Heart right ventricle (tissue), 16 donors: ENCODE measurements around the gene SDSL. TPM values are rescaled to one million over a fixed set of nuclear protein-coding genes. Genes with fewer than 3 reads are reported as not detected.

Experiments
- ATAC-seq, 8 donors: fragments of 200-7000 bp; cut with Tn5 transposase; one replicate each; pipeline ENCODE4 v1.9.1; 2020; ENCODE audit warnings: mild to moderate bottlenecking in 8 of 8, moderate library complexity in 8 of 8, moderate number of reproducible peaks in 1 of 8
- DNase-seq, 2 donors: peaks; one replicate each; pipeline ENCODE4 v3.0.0-alpha.2; 2020
- H3K27ac ChIP-seq, 10 donors: fragments of 200-600 bp; sonication (generic) in 2 of 10; one replicate each; pipeline versions ENCODE4 v1.5.0 to v1.8.0; 2020 to 2022; ENCODE audit warnings: mild to moderate bottlenecking in 3 of 10
- H3K27me3 ChIP-seq, 7 donors: fragments of 200-600 bp; one replicate each; pipeline ENCODE4 v1.8.0; 2021 to 2022; ENCODE audit warnings: mild to moderate bottlenecking in 2 of 7
- H3K36me3 ChIP-seq, 9 donors: fragments of 200-600 bp; sonication (generic) in 1 of 9; one replicate each; pipeline versions ENCODE4 v1.5.0 to v1.8.0; 2020 to 2022; ENCODE audit warnings: mild to moderate bottlenecking in 2 of 9
- H3K4me1 ChIP-seq, 9 donors: fragments of 200-600 bp; sonication (generic) in 1 of 9; one replicate each; pipeline versions ENCODE4 v1.5.0 to v1.8.0; 2020 to 2022; ENCODE audit warnings: mild to moderate bottlenecking in 4 of 9
- H3K4me3 ChIP-seq, 10 donors: fragments of 200-600 bp; sonication (generic) in 2 of 10; one replicate each; pipeline versions ENCODE4 v1.5.0 to v1.8.0; 2020 to 2022; ENCODE audit warnings: mild to moderate bottlenecking in 7 of 10, moderate library complexity in 2 of 10
- H3K9me3 ChIP-seq, 11 donors: fragments of 200-600 bp in 10 of 11; sonication (generic) in 2 of 11; one replicate each; pipeline versions ENCODE4 v1.5.0 to v1.8.0; 2013 to 2022; ENCODE audit warnings: mild to moderate bottlenecking in 2 of 11, control low read depth in 1 of 11, moderate library complexity in 1 of 11
- WGBS, 2 donors: extraction: QIAGEN DNeasy Blood & Tissue Kit; methylation state at CpG; one replicate each; pipeline ENCODE4 v1.1.7; 2013; ENCODE audit warnings: inconsistent platforms in 1 of 2; 5-methylcytosine and 5-hydroxymethylcytosine counted together
- intact Hi-C, 10 donors: fragments of 100-400 bp; cut with DNase I; formaldehyde crosslinking; loops; one replicate each; pipeline versions ENCODE4 v1.11.1 to v1.14.2; 2022
- long read RNA-seq, 3 donors: library from polyadenylated mRNA; unstranded; transcript quantifications; one replicate each; pipeline ENCODE4 v2.0.0, GENCODE V29; 2020 to 2021
- polyA plus RNA-seq, 2 donors: library from polyadenylated mRNA; stranded (reverse); fragments of 200-250 nt; gene quantifications; one replicate each; pipeline ENCODE4 v1.2.3, GENCODE V29; 2013
- total RNA-seq, 10 donors: library from RNA; stranded (reverse); fragmentation: NEBNext Ultra II Directional in 3 of 10; extraction: Animal tissue kit (Norgen Biotek cat#: 25700) in 3 of 10; gene quantifications; one replicate each; pipeline versions ENCODE4 v1.2.1 to v1.2.4, GENCODE V29; 2021 to 2023
- TF ChIP-seq, protein P1 (sequence below), 9 donors: fragments of 200-600 bp; sonication (generic) in 2 of 9; IDR thresholded peaks; one replicate each; pipeline versions ENCODE4 v1.5.0 to v1.8.0; 2021 to 2022; ENCODE audit warnings: antibody characterized with exemption in 9 of 9, mild to moderate bottlenecking in 5 of 9, moderate library complexity in 1 of 9
- donor health status: Arrhythmogenic right ventricular cardiomyopathy.
- donor health status: ischemic (EF 13 %, LVEDD 7.1; RV severe dilation, severe dysfunction).
- donor health status: healthy with polysubstance abuse.
- donor health status: DM: no; HTN: yes; CAD: no.
- donor health status: DM: no; HTN: no; CAD: no.
- donor health status: ischemic (EF 25% LVEDD 6.9; RV normal size, moderate dysfunction).
- donor health status: ischemic (EF 25% LVEDD 5.7; RV mildly dilated, moderate dysfunction).
- donor health status: healthy.
- donor health status: DM: yes; HTN: yes; CAD: no.
- donor health status: Ischemic cardiomyopathy.
- donor health status: ischemic (EF 35%, LVEDD 5.7; RV mildly dilated, moderate dysfunction).
- donor health status: nonischemic (EF 11% LVEDD 7.7; RV severe dilation, severe dysfunction).
- donor health status: DM: yes; HTN: yes; CAD: no.
- donor health status: PGD.
- donor health status: ischemic (EF 29% LVEDD 5.4; RV normal size, mild dysfunction).
- donor health status: nonischemic (EF 23%, LVEDD 6.1; RV moderate dilation, normal function).

SDSL gene, protein sequence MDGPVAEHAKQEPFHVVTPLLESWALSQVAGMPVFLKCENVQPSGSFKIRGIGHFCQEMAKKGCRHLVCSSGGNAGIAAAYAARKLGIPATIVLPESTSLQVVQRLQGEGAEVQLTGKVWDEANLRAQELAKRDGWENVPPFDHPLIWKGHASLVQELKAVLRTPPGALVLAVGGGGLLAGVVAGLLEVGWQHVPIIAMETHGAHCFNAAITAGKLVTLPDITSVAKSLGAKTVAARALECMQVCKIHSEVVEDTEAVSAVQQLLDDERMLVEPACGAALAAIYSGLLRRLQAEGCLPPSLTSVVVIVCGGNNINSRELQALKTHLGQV
- 10 to 100 TPM in 7 of 10 donors, 1 to 10 TPM in 3; 4.0 to 23.4 (median 15.3) TPM for total RNA-seq
- 1 to 10 TPM; 2.0 to 3.3 TPM for polyA plus RNA-seq
- long read RNA-seq, donor 1, transcript SDSL-202 (8 exons, 1,449 nt) = major isoform, 5 of 7 reads
- long read RNA-seq, donor 1, partial matches to known transcripts = 1 of 7 reads
- long read RNA-seq, donor 1, other reads (novel, unspliced or antisense) = 1 of 7 reads
- long read RNA-seq, donor 2, transcript SDSL-202 (8 exons, 1,449 nt) = major isoform, 5 of 6 reads
- long read RNA-seq, donor 2, partial matches to known transcripts = 0 of 6 reads
- long read RNA-seq, donor 2, other reads (novel, unspliced or antisense) = 1 of 6 reads
- long read RNA-seq, donor 3, transcript SDSL-202 (8 exons, 1,449 nt) = major isoform, 14 of 17 reads
- long read RNA-seq, donor 3, partial matches to known transcripts = 0 of 17 reads
- long read RNA-seq, donor 3, other reads (novel, unspliced or antisense) = 3 of 17 reads

DNA sequence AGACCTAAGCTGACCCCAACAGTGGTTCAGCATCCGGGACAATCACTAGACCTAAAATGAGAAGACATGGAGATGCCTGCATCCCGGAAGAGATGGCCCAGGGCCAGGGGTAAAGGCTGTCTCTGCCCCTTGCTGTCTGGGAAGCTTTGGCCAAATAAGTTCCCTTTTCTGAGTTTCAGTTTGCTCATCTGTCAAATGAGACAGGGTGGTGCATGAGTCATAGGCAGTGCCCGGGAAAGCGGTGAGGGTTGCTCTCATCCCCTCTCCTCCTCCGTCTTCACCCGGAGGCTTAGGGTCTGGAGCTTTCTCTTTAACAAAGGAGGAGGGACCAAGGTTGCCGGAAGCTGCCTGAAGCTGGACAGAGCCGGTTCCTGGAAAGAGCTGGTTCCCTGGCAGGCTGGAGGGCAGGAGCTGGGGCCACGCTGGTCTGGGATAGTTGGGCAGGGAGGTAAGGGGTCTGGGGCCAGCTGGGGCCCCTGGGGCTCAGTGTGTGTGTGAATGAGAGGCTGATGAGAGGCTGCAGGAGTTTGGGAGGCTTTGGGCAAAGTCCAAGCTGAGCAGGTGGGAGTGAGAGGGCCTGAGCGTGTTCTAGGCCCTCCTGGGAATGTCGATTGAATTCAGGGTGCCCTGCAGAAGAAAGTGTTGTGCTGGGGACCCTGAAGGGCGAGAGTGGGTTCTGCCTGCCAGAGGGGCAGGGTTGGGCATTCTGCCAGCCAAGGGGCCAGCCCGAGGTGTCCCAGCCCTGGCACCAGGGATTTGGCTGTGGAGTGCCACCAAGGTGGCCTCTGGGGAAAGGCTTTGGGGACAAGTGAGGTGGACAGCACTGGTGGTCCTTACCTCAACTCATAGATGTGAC lies at the start of gene SDSL:
Gene SDSL, plus strand, starts transcription at position 351 of the 856 bp plus-strand sequence. CDS start 5,603 bp downstream, outside the sequence.
- intact Hi-C loops = loop anchor here in 8 of 10 donors (2.0 to 10.0 kb wide), 5 partner anchors 107 to 227 kb away; no protein-coding TSS in a partner anchor
- 8 to 9% methylated on average over 13 of the region's 13 CpGs for WGBS, 2 donors
- peak within 1 kb of the TSS in 6 of 10 donors; percentile 73 to 93 (median 80) for H3K27ac ChIP-seq

DNA sequence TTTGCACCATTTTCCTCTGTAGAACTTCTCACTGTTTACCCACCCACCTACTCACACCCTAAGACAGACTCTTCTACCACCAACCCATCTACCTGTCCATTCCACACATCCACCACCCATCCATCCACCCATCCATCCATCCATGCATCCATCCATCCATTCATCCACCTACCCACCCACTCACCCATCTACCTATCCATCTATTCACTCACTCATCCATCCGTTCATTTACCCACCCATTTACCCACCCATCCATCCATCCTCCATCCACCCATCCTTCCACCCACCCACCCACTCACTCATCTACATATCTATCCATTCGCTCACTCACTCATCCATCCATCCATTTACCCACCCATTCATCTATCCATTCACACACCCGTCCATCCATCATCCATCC lies 48.7 kb upstream of the SDSL start:
- Histone ChIP-seq H3K27ac (no peak overlapping the region), H3K4me3 (no peak overlapping the region), H3K9me3 (peaks cover 0 to 8% (median 0%) of the 10 kb centered on the region in 11 donors), H3K4me1 (peaks cover 0 to under 1% (median 0%) of the 10 kb centered on the region in 9 donors), H3K27me3 (no peaks in the 10 kb centered on the region), H3K36me3 (peaks cover 0 to 85% (median 40%) of the 10 kb centered on the region in 9 donors)
- WGBS, 2 donors = 98 to 100% methylated on average over 3 of the region's 3 CpGs
- intact Hi-C loops = no loop called here
- ATAC-seq (no peak), DNase-seq (no peak)
- TF ChIP-seq, protein P1, sequence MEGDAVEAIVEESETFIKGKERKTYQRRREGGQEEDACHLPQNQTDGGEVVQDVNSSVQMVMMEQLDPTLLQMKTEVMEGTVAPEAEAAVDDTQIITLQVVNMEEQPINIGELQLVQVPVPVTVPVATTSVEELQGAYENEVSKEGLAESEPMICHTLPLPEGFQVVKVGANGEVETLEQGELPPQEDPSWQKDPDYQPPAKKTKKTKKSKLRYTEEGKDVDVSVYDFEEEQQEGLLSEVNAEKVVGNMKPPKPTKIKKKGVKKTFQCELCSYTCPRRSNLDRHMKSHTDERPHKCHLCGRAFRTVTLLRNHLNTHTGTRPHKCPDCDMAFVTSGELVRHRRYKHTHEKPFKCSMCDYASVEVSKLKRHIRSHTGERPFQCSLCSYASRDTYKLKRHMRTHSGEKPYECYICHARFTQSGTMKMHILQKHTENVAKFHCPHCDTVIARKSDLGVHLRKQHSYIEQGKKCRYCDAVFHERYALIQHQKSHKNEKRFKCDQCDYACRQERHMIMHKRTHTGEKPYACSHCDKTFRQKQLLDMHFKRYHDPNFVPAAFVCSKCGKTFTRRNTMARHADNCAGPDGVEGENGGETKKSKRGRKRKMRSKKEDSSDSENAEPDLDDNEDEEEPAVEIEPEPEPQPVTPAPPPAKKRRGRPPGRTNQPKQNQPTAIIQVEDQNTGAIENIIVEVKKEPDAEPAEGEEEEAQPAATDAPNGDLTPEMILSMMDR (IDR thresholded peaks at IDR 0.05) = no peak

More for the DNA sequence above, at the start of gene SDSL:
- TF ChIP-seq, protein P1 (IDR thresholded peaks at IDR 0.05) = no peak
- peak within 1 kb of the TSS in 9 of 10 donors; percentile 18 to 71 (median 60) for H3K4me3 ChIP-seq
- peaks cover 0 to 44% (median 9%) of the 10 kb centered on the region in 9 donors for H3K4me1 ChIP-seq
- ATAC-seq = peak; percentile 82 to 93 (median 90)
- no peaks in the 10 kb centered on the region for H3K36me3 ChIP-seq
- peak; percentile 56 to 68 for DNase-seq
- no peaks in the 10 kb centered on the region for H3K9me3 ChIP-seq
- H3K27me3 ChIP-seq = no peaks in the 10 kb centered on the region

DNA sequence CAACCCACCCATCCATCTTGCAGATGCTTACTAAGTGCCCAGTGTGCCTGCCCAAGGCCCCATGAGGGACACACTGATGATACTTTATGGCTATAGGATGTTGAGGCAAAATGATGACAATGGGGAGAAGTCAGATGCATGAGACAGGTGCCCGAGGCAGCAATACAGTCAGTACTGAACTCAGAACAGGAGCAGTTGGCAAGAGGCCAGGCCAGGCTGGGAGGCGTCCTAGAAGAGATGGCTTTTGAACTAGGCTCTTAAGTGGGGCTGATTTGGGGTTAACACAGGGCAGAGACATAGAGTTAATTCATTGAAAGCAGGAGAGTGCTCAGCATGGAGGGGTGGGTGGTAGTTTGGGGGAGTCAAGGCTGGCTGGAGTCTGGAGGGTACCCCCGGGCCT lies 48.2 kb upstream of the SDSL start:
- no peaks in the 10 kb centered on the region for H3K27me3 ChIP-seq
- DNase-seq (no peak), ATAC-seq (no peak)
- TF ChIP-seq, protein P1 (IDR thresholded peaks at IDR 0.05) = no peak
- H3K4me3 ChIP-seq = no peak overlapping the region
- 89% methylated on average over 3 of the region's 3 CpGs for WGBS, 2 donors
- no peak overlapping the region for H3K27ac ChIP-seq
- peaks cover 0 to 85% (median 38%) of the 10 kb centered on the region in 9 donors for H3K36me3 ChIP-seq
- no peaks in the 10 kb centered on the region for H3K4me1 ChIP-seq
- intact Hi-C loops = no loop called here
- peaks cover 0 to 8% (median 0%) of the 10 kb centered on the region in 11 donors for H3K9me3 ChIP-seq
